ENCODE measurements around the gene PLCB1. TPM values are rescaled to one million over a fixed set of nuclear protein-coding genes. Genes with fewer than 3 reads are reported as not detected.

The PLCB1 gene
- total RNA-seq, 1 experiment from 2014 or later: 11.3 TPM

GRCh38 chr20:8322662-8323217, 190.7 kb downstream of the PLCB1 start:
- DNase-seq (ENCODE audit: low spot score) (no peak), ATAC-seq (no peak)
- H3K9me3 Mint-ChIP-seq: no peaks in the 10 kb centered on the region
- no peak overlapping the region for H3K27ac Mint-ChIP-seq
- TF ChIP-seq NR2C2 (CRISPR knock-in tag; IDR thresholded peaks at IDR 0.05) (no peak), GABPB1 (CRISPR knock-in tag; IDR thresholded peaks at IDR 0.05) (no peak), CREB1 (CRISPR knock-in tag; IDR thresholded peaks at IDR 0.05) (no peak), MXD4 (CRISPR knock-in tag; IDR thresholded peaks at IDR 0.05; ENCODE audit: borderline replicate concordance) (no peak), ZNF121 (CRISPR knock-in tag; IDR thresholded peaks at IDR 0.05) (no peak), SP1 (CRISPR knock-in tag; conservative IDR thresholded peaks at IDR 0.05) (no peak), ZNF532 (CRISPR knock-in tag; IDR thresholded peaks at IDR 0.05; ENCODE audit: borderline replicate concordance) (no peak), ZNF281 (CRISPR knock-in tag; IDR thresholded peaks at IDR 0.05) (no peak), SMAD4 (CRISPR knock-in tag; IDR thresholded peaks at IDR 0.05) (no peak), ATF6 (CRISPR knock-in tag; IDR thresholded peaks at IDR 0.05) (no peak), ZBTB43 (CRISPR knock-in tag; IDR thresholded peaks at IDR 0.05) (no peak)
- no peak overlapping the region for H3K4me3 Mint-ChIP-seq
- ChIA-PET CTCF (no interaction called here), POLR2A (no interaction called here)
- H3K36me3 Mint-ChIP-seq: no peaks in the 10 kb centered on the region
- H3K27me3 Mint-ChIP-seq (ENCODE audit: low read depth): no peaks in the 10 kb centered on the region
- peaks cover 17% of the 10 kb centered on the region for H3K4me1 Mint-ChIP-seq

GRCh38 chr20:8326191-8326590, 194.1 kb downstream of the PLCB1 start:
- no peak overlapping the region for H3K4me3 Mint-ChIP-seq
- no peaks in the 10 kb centered on the region for H3K9me3 Mint-ChIP-seq
- DNase-seq (ENCODE audit: low spot score) (no peak), ATAC-seq (no peak)
- no peaks in the 10 kb centered on the region for H3K36me3 Mint-ChIP-seq
- H3K27ac Mint-ChIP-seq: no peak overlapping the region
- POLR2A ChIA-PET: no interaction called here
- H3K4me1 Mint-ChIP-seq: peaks cover 11% of the 10 kb centered on the region
- CTCF ChIA-PET: no interaction called here
- no peaks in the 10 kb centered on the region for H3K27me3 Mint-ChIP-seq (ENCODE audit: low read depth)
- TF ChIP-seq ZBTB21 (CRISPR knock-in tag; IDR thresholded peaks at IDR 0.05; ENCODE audit: borderline replicate concordance): no peak
- TF ChIP-seq ZSCAN18 (CRISPR knock-in tag; IDR thresholded peaks at IDR 0.05): no peak
- TF ChIP-seq MLX (CRISPR knock-in tag; IDR thresholded peaks at IDR 0.05): no peak
- TF ChIP-seq NFYB (CRISPR knock-in tag; conservative IDR thresholded peaks at IDR 0.05; ENCODE audit: low read depth): no peak
- no peak for TF ChIP-seq SOX15 (CRISPR knock-in tag; IDR thresholded peaks at IDR 0.05)
- no peak for TF ChIP-seq ATF3 (CRISPR knock-in tag; conservative IDR thresholded peaks at IDR 0.05)
- no peak for TF ChIP-seq GRHL2 (CRISPR knock-in tag; IDR thresholded peaks at IDR 0.05; ENCODE audit: insufficient replicate concordance, severe bottlenecking)
- TF ChIP-seq MAX (CRISPR knock-in tag; IDR thresholded peaks at IDR 0.05): no peak
- no peak for TF ChIP-seq ZNF281 (CRISPR knock-in tag; IDR thresholded peaks at IDR 0.05)

Data from WTC11 (cell line).